ENCODE results near the gene RHOA.

DNA sequence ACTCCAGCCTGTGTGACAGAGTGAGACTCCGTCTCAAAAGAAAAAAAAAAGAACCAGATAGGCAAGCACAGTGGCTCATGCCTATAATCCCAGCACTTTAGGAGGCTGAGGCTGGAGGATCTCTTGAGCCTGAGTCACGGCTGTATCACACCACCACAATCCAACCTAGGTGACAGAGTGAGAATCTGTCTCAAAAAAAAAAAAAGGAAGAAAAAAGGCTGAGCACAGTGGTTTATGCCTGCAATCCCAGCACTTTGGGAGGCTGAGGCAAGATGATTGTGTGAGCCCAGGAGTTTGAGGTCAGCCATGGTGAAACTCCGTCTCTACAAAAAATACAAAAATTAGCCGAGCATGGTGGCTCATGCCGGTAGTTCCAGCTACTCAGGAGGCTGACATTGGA is 23.0 kb upstream of the RHOA start:
- TF ChIP-seq, protein P1, sequence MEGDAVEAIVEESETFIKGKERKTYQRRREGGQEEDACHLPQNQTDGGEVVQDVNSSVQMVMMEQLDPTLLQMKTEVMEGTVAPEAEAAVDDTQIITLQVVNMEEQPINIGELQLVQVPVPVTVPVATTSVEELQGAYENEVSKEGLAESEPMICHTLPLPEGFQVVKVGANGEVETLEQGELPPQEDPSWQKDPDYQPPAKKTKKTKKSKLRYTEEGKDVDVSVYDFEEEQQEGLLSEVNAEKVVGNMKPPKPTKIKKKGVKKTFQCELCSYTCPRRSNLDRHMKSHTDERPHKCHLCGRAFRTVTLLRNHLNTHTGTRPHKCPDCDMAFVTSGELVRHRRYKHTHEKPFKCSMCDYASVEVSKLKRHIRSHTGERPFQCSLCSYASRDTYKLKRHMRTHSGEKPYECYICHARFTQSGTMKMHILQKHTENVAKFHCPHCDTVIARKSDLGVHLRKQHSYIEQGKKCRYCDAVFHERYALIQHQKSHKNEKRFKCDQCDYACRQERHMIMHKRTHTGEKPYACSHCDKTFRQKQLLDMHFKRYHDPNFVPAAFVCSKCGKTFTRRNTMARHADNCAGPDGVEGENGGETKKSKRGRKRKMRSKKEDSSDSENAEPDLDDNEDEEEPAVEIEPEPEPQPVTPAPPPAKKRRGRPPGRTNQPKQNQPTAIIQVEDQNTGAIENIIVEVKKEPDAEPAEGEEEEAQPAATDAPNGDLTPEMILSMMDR (IDR thresholded peaks at IDR 0.05) = no peak
- TF ChIP-seq POLR2A (IDR thresholded peaks at IDR 0.05) = no peak

All from right lobe of liver (tissue), 4 donors.